A204.1 (cell line): Measurements from ENCODE around the gene DAZ3.
"Not testable (repeated sequence)": the region's sequence is repeated elsewhere in the genome, so short reads cannot be mapped to it uniquely, and the experiment has no call there.

Source experiments
- FAIRE-seq: peaks from 2 replicates; lab custom pipeline; 2012; peaks lifted over from hg19 to GRCh38; lab: Jason Lieb, UNC

DAZ3 gene

GRCh38 chrY:24813293-24813692, at the start of gene DAZ3:
DAZ3 (minus strand) TSS chrY:24813393; CDS start chrY:24813185, 208 bp downstream.
- FAIRE-seq, result not testable (repeated sequence)

- FAIRE-seq, result not testable (repeated sequence)
These were observed 20.4 kb upstream of the DAZ3 start, which contains the start of gene DAZ4 for GRCh38 chrY:24833619-24834018. DAZ4 (plus strand) TSS chrY:24833919; CDS start chrY:24834127, 208 bp downstream.

- not testable (repeated sequence) for FAIRE-seq
These were observed 11.9 kb upstream of the DAZ3 start for GRCh38 chrY:24825069-24825468.

- not testable (repeated sequence) for FAIRE-seq
These were observed 11.1 kb upstream of the DAZ3 start for GRCh38 chrY:24824184-24824879.

- not testable (repeated sequence) for FAIRE-seq
These were observed 8.6 kb upstream of the DAZ3 start for GRCh38 chrY:24821836-24822235.
